Stimulated activated naive B cell treated with anti-CD40 and anti-IgM and Interleukin-4, amounts not matched to agents 10 μg/mL and 1 μg/mL and 100 μg/mL, for 72 hours (primary cell): ENCODE measurements around the gene FATE1.
A peak's percentile ranks its signal among the peaks of the same experiment; 100 is the strongest.
"Not testable (repeated sequence)": the region's sequence is repeated elsewhere in the genome, so short reads cannot be mapped to it uniquely, and the experiment has no call there.

Source experiments
- ATAC-seq, 2 donors: fragments of 150-1000 bp; cut with Tn5 transposase; replicated peaks; 2 replicates each; pipeline ENCODE4 v1.10.0; 2021; ENCODE audit warnings: moderate library complexity in 1 of 2
- DNase-seq: peaks from one replicate; pipeline ENCODE4 v3.0.0; 2021
- H3K27ac Mint-ChIP-seq: one replicate; pipeline ENCODE4 v1.8.0; 2022; ENCODE audit warnings: mild to moderate bottlenecking, mixed read lengths
- H3K27me3 Mint-ChIP-seq, 2 donors: one replicate each; pipeline ENCODE4 v1.8.0; 2022; ENCODE audit warnings: mixed read lengths in 2 of 2
- H3K36me3 Mint-ChIP-seq, 2 donors: one replicate each; pipeline ENCODE4 v1.8.0; 2022; ENCODE audit warnings: mixed read lengths in 2 of 2, mild to moderate bottlenecking in 1 of 2
- H3K4me1 Mint-ChIP-seq, 2 donors: one replicate each; pipeline ENCODE4 v1.8.0; 2022; ENCODE audit warnings: mixed read lengths in 2 of 2, mild to moderate bottlenecking in 1 of 2
- H3K4me3 Mint-ChIP-seq, 2 donors: one replicate each; pipeline ENCODE4 v1.8.0; 2022; ENCODE audit warnings: mild to moderate bottlenecking in 2 of 2, mixed read lengths in 2 of 2, moderate library complexity in 1 of 2
- H3K9me3 Mint-ChIP-seq, 2 donors: one replicate each; pipeline ENCODE4 v1.8.0; 2022; ENCODE audit warnings: mixed read lengths in 2 of 2, mild to moderate bottlenecking in 1 of 2

Gene FATE1

DNA sequence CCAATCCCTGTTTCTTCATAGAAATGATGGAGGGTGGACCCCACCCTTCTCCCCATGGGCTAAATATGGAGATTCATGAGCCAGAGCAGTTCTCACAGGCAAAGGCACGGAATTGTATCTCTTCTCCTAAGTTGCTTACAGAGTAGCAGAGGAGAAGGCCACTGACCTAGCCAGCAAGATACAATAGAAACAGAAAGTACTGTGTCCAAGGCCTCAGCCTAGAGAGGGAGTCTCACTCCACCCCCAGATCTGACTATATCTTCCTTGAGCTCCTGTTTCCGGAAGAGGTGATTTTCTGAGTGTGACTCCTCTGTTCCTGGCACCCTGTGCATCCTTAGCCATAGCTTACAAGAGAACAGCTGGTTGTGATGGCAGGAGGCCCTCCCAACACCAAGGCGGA, at the start of gene FATE1:
Gene FATE1, plus strand, starts transcription at position 284 of the 400 bp plus-strand sequence. Its CDS starts 85 bp downstream, at position 369.
- no peak for ATAC-seq
- no peaks in the 10 kb centered on the region for H3K36me3 Mint-ChIP-seq
- H3K27me3 Mint-ChIP-seq = peaks cover 0 to 3% of the 10 kb centered on the region in 2 donors
- H3K4me3 Mint-ChIP-seq = no peak within 1 kb of the TSS
- DNase-seq = no peak
- H3K4me1 Mint-ChIP-seq = no peaks in the 10 kb centered on the region
- peaks cover 0 to 3% of the 10 kb centered on the region in 2 donors for H3K9me3 Mint-ChIP-seq
- no peak within 1 kb of the TSS for H3K27ac Mint-ChIP-seq

- no peaks in the 10 kb centered on the region for H3K36me3 Mint-ChIP-seq
- no peaks in the 10 kb centered on the region for H3K9me3 Mint-ChIP-seq
- no peaks in the 10 kb centered on the region for H3K4me1 Mint-ChIP-seq
- ATAC-seq (no peak), DNase-seq (no peak)
- H3K27me3 Mint-ChIP-seq = peaks cover 1 to 3% of the 10 kb centered on the region in 2 donors
- no peak overlapping the region for H3K4me3 Mint-ChIP-seq
- H3K27ac Mint-ChIP-seq = no peak overlapping the region
Measured at GRCh38 chrX:151675121-151675746, 40.6 kb upstream of the FATE1 start.

DNA sequence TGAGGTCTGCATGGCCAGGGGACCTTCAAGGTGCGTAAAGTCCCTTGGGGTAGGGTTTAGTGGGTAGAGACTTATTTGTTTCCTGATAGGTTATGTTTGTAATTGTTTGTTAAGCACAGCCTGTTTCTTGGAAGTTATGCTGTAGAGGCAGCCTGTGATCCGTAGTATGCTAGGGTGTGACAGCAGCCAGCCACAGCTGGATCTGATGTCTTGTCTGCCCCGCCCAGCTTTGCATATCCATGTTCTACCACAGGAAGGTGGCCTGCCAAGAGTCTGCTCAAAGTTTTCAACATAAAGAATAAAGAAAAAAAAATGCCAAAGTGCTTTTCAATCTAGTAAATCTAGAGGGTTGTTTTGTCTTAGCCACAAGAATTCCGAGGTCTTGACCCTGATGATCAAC, 39.6 kb upstream of the FATE1 start:
- Mint-ChIP-seq H3K27me3 (peaks cover 0 to 3% of the 10 kb centered on the region in 2 donors), H3K4me1 (no peaks in the 10 kb centered on the region), H3K36me3 (no peaks in the 10 kb centered on the region), H3K27ac (no peak overlapping the region), H3K4me3 (no peak overlapping the region), H3K9me3 (no peaks in the 10 kb centered on the region)
- ATAC-seq = no peak
- no peak for DNase-seq

DNA sequence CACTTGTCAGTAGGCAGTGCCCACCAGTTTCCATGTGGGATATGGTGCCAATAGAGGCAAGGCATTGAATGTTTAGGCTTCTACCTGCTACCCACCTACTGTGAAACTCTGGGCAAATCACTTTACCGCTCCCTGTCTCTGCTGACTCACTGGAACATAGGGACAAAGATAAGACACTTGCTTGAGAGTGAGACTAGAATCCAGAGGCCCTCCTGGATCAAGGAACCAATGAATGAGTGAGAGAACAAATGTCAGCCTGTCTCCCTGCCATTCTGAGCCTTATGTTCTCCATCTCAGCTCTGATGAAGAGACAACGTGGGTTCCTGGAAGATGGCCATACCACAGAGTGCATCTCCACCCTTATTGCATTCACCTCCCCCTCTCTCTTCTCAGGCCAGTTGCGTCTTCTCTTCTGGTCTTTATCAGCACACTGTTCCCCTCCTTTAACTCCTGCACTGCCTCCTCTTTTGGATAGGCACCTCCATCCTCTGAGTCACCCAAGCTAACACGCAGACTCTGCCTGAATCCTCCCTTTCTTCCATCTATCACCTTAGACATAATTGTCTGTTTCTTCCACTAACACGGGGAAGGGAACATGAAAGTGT, 35.9 kb upstream of the FATE1 start:
- Mint-ChIP-seq H3K27ac (no peak overlapping the region), H3K9me3 (no peaks in the 10 kb centered on the region), H3K27me3 (peaks cover 8 to 22% of the 10 kb centered on the region in 2 donors), H3K4me3 (no peak overlapping the region), H3K4me1 (no peaks in the 10 kb centered on the region), H3K36me3 (no peaks in the 10 kb centered on the region)
- DNase-seq = no peak
- ATAC-seq = no peak

- ATAC-seq = peak; percentile 67 to 94
Measured at GRCh38 chrX:151680805-151681204, 35.0 kb upstream of the FATE1 start.

GRCh38 chrX:151687635-151688034, 28.2 kb upstream of the FATE1 start:
- Mint-ChIP-seq H3K27me3 (peaks cover 7 to 8% of the 10 kb centered on the region in 2 donors), H3K27ac (no peak overlapping the region), H3K4me3 (no peak overlapping the region), H3K4me1 (no peaks in the 10 kb centered on the region), H3K9me3 (no peaks in the 10 kb centered on the region), H3K36me3 (no peaks in the 10 kb centered on the region)
- ATAC-seq = no peak
- DNase-seq = no peak

More at GRCh38 chrX:151680805-151681204, 35.0 kb upstream of the FATE1 start:
- Mint-ChIP-seq H3K4me1 (no peaks in the 10 kb centered on the region), H3K27me3 (peaks cover 8 to 22% of the 10 kb centered on the region in 2 donors), H3K9me3 (no peaks in the 10 kb centered on the region), H3K27ac (no peak overlapping the region), H3K36me3 (no peaks in the 10 kb centered on the region), H3K4me3 (no peak overlapping the region)
- DNase-seq = peak; percentile 51

GRCh38 chrX:151688695-151689094, 27.1 kb upstream of the FATE1 start:
- H3K4me1 Mint-ChIP-seq = no peaks in the 10 kb centered on the region
- no peaks in the 10 kb centered on the region for H3K9me3 Mint-ChIP-seq
- no peak for DNase-seq
- H3K27ac Mint-ChIP-seq = no peak overlapping the region
- H3K27me3 Mint-ChIP-seq = peaks cover 6 to 7% of the 10 kb centered on the region in 2 donors
- no peak overlapping the region for H3K4me3 Mint-ChIP-seq
- H3K36me3 Mint-ChIP-seq = no peaks in the 10 kb centered on the region
- no peak for ATAC-seq

DNA sequence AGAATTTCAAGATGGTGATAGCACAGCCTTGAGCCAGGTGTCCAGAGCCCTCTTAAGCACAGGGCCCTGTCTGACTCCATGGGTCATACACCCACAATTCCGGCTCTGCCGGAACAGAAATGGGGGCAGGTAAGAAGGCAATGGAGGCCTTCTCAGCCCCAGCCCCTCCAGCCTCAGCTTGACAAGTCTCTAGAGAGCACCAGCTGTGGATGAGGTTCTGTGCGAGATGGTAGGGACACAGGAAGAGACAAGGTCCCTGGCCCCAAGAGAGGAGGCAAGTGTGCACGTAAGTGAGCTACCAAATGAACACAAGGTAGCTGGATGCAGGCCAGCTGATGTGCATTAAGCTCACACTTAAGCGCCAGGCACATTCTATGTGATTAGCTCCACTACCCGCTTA, 23.0 kb upstream of the FATE1 start:
- ATAC-seq (no peak), DNase-seq (no peak)
- no peak overlapping the region for H3K4me3 Mint-ChIP-seq
- peaks cover 24 to 29% of the 10 kb centered on the region in 2 donors for H3K27me3 Mint-ChIP-seq
- no peaks in the 10 kb centered on the region for H3K9me3 Mint-ChIP-seq
- H3K36me3 Mint-ChIP-seq = no peaks in the 10 kb centered on the region
- no peaks in the 10 kb centered on the region for H3K4me1 Mint-ChIP-seq
- no peak overlapping the region for H3K27ac Mint-ChIP-seq

DNA sequence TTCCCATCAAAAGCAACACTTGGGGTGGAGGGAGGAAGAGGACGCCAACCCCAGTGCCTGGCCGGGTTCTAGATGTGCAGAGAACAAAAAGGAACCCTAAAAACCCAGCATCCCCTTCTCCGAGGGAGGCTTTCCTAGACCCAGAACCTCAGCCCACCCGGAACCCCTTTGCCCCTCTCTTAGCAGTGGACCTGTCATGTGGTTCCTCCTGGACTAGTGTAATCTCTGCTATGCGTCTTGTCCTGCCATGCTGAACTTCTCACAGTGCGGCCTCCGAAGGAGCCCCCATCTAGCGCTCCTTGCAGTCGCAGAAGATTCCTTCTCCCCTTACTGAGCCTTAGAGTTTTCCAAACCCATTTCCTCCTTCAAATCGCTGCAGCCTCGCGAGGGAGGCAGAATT, 21.7 kb upstream of the FATE1 start:
- no peaks in the 10 kb centered on the region for H3K4me1 Mint-ChIP-seq
- H3K27me3 Mint-ChIP-seq = peaks cover 24 to 29% of the 10 kb centered on the region in 2 donors
- DNase-seq (no peak), ATAC-seq (no peak)
- H3K9me3 Mint-ChIP-seq = no peaks in the 10 kb centered on the region
- H3K4me3 Mint-ChIP-seq = no peak overlapping the region
- no peaks in the 10 kb centered on the region for H3K36me3 Mint-ChIP-seq
- no peak overlapping the region for H3K27ac Mint-ChIP-seq

GRCh38 chrX:151694661-151695582, 20.9 kb upstream of the FATE1 start, which contains the start of gene PRRG3:
TSS of gene PRRG3 (plus strand) at chrX:151695458. CDS start at chrX:151698815, 3,357 bp downstream.
- Mint-ChIP-seq H3K4me1 (no peaks in the 10 kb centered on the region), H3K4me3 (no peak within 1 kb of the TSS), H3K27me3 (peaks cover 24 to 29% of the 10 kb centered on the region in 2 donors), H3K27ac (no peak within 1 kb of the TSS), H3K36me3 (no peaks in the 10 kb centered on the region), H3K9me3 (no peaks in the 10 kb centered on the region)
- DNase-seq = no peak
- ATAC-seq = no peak

GRCh38 chrX:151695583-151696340, 20.1 kb upstream of the FATE1 start:
- ATAC-seq (no peak), DNase-seq (no peak)
- Mint-ChIP-seq H3K4me1 (no peaks in the 10 kb centered on the region), H3K4me3 (no peak overlapping the region), H3K36me3 (no peaks in the 10 kb centered on the region), H3K9me3 (no peaks in the 10 kb centered on the region), H3K27ac (no peak overlapping the region), H3K27me3 (peaks cover 24 to 29% of the 10 kb centered on the region in 2 donors)

DNA sequence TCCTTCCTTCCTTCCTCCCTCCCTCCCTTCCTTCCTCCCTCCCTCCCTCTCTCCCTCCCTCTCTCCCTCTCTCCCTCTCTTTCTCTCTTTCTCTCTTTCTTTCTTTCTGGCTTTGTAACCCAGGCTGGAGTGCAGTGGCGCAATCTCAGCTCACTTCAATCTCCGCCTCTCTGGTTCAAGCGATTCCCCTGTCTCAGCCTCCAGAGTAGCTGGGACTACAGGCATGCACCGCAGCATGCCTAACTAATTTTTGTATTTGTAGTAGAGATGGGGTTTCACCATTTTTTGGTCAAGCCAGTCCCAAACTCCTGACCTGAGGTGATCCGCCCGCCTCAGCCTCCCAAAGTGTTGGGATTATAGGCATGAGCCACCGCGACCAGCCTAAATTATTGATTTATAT, 18.8 kb upstream of the FATE1 start:
- DNase-seq, ATAC-seq, H3K9me3 Mint-ChIP-seq, H3K27ac Mint-ChIP-seq, H3K36me3 Mint-ChIP-seq, H3K4me3 Mint-ChIP-seq, H3K4me1 Mint-ChIP-seq: not testable (repeated sequence)
- peaks cover 24 to 29% of the 10 kb centered on the region in 2 donors for H3K27me3 Mint-ChIP-seq

DNA sequence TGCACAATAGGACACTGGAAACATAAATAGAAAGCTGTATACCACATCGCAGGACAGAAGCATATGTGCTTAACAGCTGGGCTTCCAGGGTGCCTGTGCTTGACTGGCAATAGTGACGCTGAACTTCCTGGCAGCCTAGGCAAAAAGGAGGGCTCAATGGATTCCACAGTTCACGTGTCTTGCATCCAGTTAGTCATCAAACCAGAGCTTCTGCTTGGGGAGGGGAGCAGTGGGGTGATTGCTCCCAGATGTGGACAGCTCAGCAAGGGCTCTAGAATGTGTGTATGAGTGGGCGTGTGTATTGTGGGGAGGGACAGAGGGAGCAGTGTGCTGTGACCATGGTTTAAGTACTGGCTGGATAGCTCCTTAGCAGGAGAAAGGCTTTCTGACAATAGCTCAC, 18.3 kb upstream of the FATE1 start:
- no peaks in the 10 kb centered on the region for H3K9me3 Mint-ChIP-seq
- no peak overlapping the region for H3K4me3 Mint-ChIP-seq

DNA sequence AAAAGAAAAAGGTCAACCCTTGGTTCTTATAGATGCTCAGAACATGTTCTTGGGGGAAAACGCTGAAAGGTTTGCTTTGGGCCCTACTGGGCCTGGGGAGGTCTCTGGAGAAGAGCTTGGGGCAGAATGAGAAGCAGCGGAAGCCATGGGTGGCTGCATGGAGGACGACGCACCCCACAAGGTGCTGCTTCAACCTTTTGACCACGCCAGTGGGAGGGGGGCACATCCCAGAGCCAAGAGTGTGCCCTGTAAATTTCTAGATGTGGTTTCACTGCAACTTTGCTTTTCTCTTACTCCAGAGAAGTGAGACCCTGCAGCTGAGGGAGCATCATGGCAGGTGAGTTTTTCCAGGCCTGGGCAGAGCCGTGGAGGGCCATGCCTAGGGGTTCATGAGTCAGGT, 17.4 kb upstream of the FATE1 start:
- Mint-ChIP-seq H3K4me1 (no peaks in the 10 kb centered on the region), H3K27ac (no peak overlapping the region), H3K27me3 (peaks cover 20 to 25% of the 10 kb centered on the region in 2 donors), H3K36me3 (no peaks in the 10 kb centered on the region), H3K4me3 (no peak overlapping the region), H3K9me3 (no peaks in the 10 kb centered on the region)
- ATAC-seq (no peak), DNase-seq (no peak)

More for the DNA sequence above, 18.3 kb upstream of the FATE1 start:
- no peaks in the 10 kb centered on the region for H3K36me3 Mint-ChIP-seq
- H3K27ac Mint-ChIP-seq = no peak overlapping the region
- H3K27me3 Mint-ChIP-seq = peaks cover 24 to 29% of the 10 kb centered on the region in 2 donors
- ATAC-seq (no peak), DNase-seq (no peak)
- no peaks in the 10 kb centered on the region for H3K4me1 Mint-ChIP-seq
